H1 (cell line): ENCODE measurements around the gene SHOX. TPM values are rescaled to one million over a fixed set of nuclear protein-coding genes. Genes with fewer than 3 reads are reported as not detected.
A peak's percentile ranks its signal among the peaks of the same experiment; 100 is the strongest.

ENCODE experiments used
- CTCF ChIA-PET: fragments of 300-600 bp; sonication (Branson Sonifier 250); formaldehyde crosslinking; loops from one replicate; lab custom pipeline; 2021; ENCODE audit not compliant: partially characterized antibody; lab: Charles Lee
- POLR2A ChIA-PET: fragments of 300-600 bp; sonication (Branson Sonifier 250); formaldehyde crosslinking; loops from one replicate; lab custom pipeline; 2021; ENCODE audit warnings: inconsistent platforms; ENCODE audit not compliant: partially characterized antibody; lab: Charles Lee
- DNase-seq, 2 experiments: peaks; one replicate each; pipeline versions ENCODE4 v3.0.0 to v3.0.0-alpha.2; 2010 to 2022; ENCODE audit warnings: low spot score in 2 of 2, low read depth in 1 of 2, mixed read lengths in 1 of 2
- FAIRE-seq: peaks from 2 replicates; lab custom pipeline; 2011; peaks lifted over from hg19 to GRCh38; lab: Jason Lieb, UNC
- H2AFZ ChIP-seq: 2 replicates; pipeline ENCODE4 v1.8.1; 2012; ENCODE audit warnings: low read length, inconsistent platforms
- H2AK5ac ChIP-seq: 2 replicates; pipeline ENCODE4 v1.6.1; 2013; ENCODE audit warnings: low read depth, low read length
- H2BK120ac ChIP-seq: replicated peaks from 2 replicates; pipeline ENCODE3; 2013; ENCODE audit warnings: low read depth, low read length, inconsistent platforms
- H2BK12ac ChIP-seq: 2 replicates; pipeline ENCODE4 v1.6.1; 2013; ENCODE audit warnings: low read depth, low read length
- H2BK15ac ChIP-seq: 2 replicates; pipeline ENCODE4 v1.6.1; 2013; ENCODE audit warnings: low read length
- H2BK20ac ChIP-seq: 2 replicates; pipeline ENCODE4 v1.6.1; 2013; ENCODE audit warnings: low read length
- H2BK5ac ChIP-seq: 2 replicates; pipeline ENCODE4 v1.6.1; 2013; ENCODE audit warnings: low read depth, low read length
- H3K14ac ChIP-seq: 2 replicates; pipeline ENCODE4 v1.6.1; 2013; ENCODE audit warnings: inconsistent platforms; ENCODE audit not compliant: insufficient read length
- H3K18ac ChIP-seq: 2 replicates; pipeline ENCODE4 v1.6.1; 2013; ENCODE audit warnings: low read length; ENCODE audit errors: extremely low read depth
- H3K23ac ChIP-seq: 2 replicates; pipeline ENCODE4 v1.6.1; 2013; ENCODE audit warnings: inconsistent platforms; ENCODE audit not compliant: insufficient read length
- H3K23me2 ChIP-seq: 2 replicates; pipeline ENCODE4 v1.6.1; 2013; ENCODE audit warnings: low read depth, low read length
- H3K27ac ChIP-seq: 2 replicates; pipeline ENCODE4 v1.6.1; 2011; ENCODE audit warnings: low read depth, low read length, inconsistent platforms
- H3K27me3 ChIP-seq, 4 experiments: replicated peaks in 1 of 4; 1 replicate in 1 of 4; 2 replicates in 3 of 4; pipeline versions ENCODE4 v1.6.1 to v1.8.1; 2011 to 2013; ENCODE audit warnings: low read length in 3 of 4, mild to moderate bottlenecking in 3 of 4, inconsistent platforms in 2 of 4, mixed read lengths in 2 of 4, moderate library complexity in 1 of 4; ENCODE audit not compliant: control insufficient read depth in 3 of 4, insufficient read depth in 3 of 4; ENCODE audit errors: extremely low read depth in 1 of 4
- H3K36me3 ChIP-seq, 4 experiments: 2 replicates each; pipeline versions ENCODE4 v1.6.1 to v1.8.1; 2011 to 2013; ENCODE audit warnings: mild to moderate bottlenecking in 4 of 4, low read length in 3 of 4, moderate library complexity in 2 of 4, control low read depth in 1 of 4, inconsistent platforms in 1 of 4; ENCODE audit not compliant: insufficient read depth in 4 of 4, control insufficient read depth in 2 of 4
- H3K4ac ChIP-seq: replicated peaks from 2 replicates; pipeline ENCODE3; 2013; ENCODE audit warnings: low read length, low read depth, mixed read lengths, inconsistent platforms; ENCODE audit not compliant: insufficient read length
- H3K4me1 ChIP-seq, 4 experiments: replicated peaks in 1 of 4; 1 replicate in 1 of 4; 2 replicates in 3 of 4; pipeline versions ENCODE4 v1.6.1 to v1.8.1; 2011 to 2013; ENCODE audit warnings: low read length in 3 of 4, inconsistent platforms in 2 of 4, mixed read lengths in 1 of 4; ENCODE audit not compliant: insufficient read depth in 4 of 4, control insufficient read depth in 3 of 4
- H3K4me2 ChIP-seq, 2 experiments: 2 replicates each; pipeline versions ENCODE4 v1.6.1 to v1.8.1; 2011 to 2013; ENCODE audit warnings: low read depth in 2 of 2, low read length in 2 of 2, control low read depth in 1 of 2, inconsistent platforms in 1 of 2, mild to moderate bottlenecking in 1 of 2; ENCODE audit not compliant: insufficient read depth in 1 of 2
- H3K4me3 ChIP-seq, 4 experiments: fragments of 200-600, 300-600 bp in 1 of 4; sonication (generic), shearing (Covaris generic), sonication (Bioruptor Twin) in 1 of 4; 2 replicates each; pipeline versions ENCODE4 v1.5.1 to v1.8.1; 2011 to 2016; ENCODE audit warnings: low read length in 4 of 4, low read depth in 3 of 4, control low read depth in 2 of 4, inconsistent platforms in 2 of 4, mild to moderate bottlenecking in 2 of 4, mixed read lengths in 1 of 4, moderate library complexity in 1 of 4; ENCODE audit not compliant: insufficient read depth in 2 of 4; ENCODE audit errors: extremely low read depth in 1 of 4
- H3K56ac ChIP-seq: replicated peaks from 2 replicates; pipeline ENCODE3; 2013; ENCODE audit warnings: low read depth, mild to moderate bottlenecking, mixed read lengths, low read length, inconsistent platforms; ENCODE audit not compliant: insufficient read length
- H3K79me1 ChIP-seq: 2 replicates; pipeline ENCODE4 v1.6.1; 2013; ENCODE audit warnings: low read depth, low read length, control low read depth
- H3K79me2 ChIP-seq, 2 experiments: 2 replicates each; pipeline versions ENCODE4 v1.6.1 to v1.8.1; 2012 to 2013; ENCODE audit warnings: low read length in 2 of 2, mild to moderate bottlenecking in 2 of 2, inconsistent platforms in 1 of 2; ENCODE audit not compliant: insufficient read depth in 2 of 2, control insufficient read depth in 1 of 2
- H3K9ac ChIP-seq, 4 experiments: replicated peaks in 1 of 4; 1 replicate in 1 of 4; 2 replicates in 3 of 4; pipeline versions ENCODE4 v1.6.1 to v1.8.1; 2011 to 2013; ENCODE audit warnings: low read depth in 3 of 4, low read length in 3 of 4, control low read depth in 2 of 4, mild to moderate bottlenecking in 2 of 4, moderate library complexity in 2 of 4, inconsistent platforms in 1 of 4; ENCODE audit errors: extremely low read depth in 1 of 4
- H3K9me3 ChIP-seq, 2 experiments: 2 replicates each; pipeline versions ENCODE4 v1.6.1 to v1.8.1; 2012 to 2013; ENCODE audit warnings: mild to moderate bottlenecking in 2 of 2, moderate library complexity in 2 of 2, control low read depth in 1 of 2, inconsistent platforms in 1 of 2, low read depth in 1 of 2, low read length in 1 of 2, mixed read lengths in 1 of 2; ENCODE audit not compliant: insufficient read depth in 2 of 2
- H4K20me1 ChIP-seq, 2 experiments: replicated peaks in 1 of 2; 2 replicates each; pipeline versions ENCODE3 to v1.8.1; 2011 to 2013; ENCODE audit warnings: inconsistent platforms in 2 of 2, low read length in 2 of 2, mild to moderate bottlenecking in 1 of 2; ENCODE audit not compliant: insufficient read depth in 2 of 2, control insufficient read depth in 1 of 2
- H4K5ac ChIP-seq: 2 replicates; pipeline ENCODE4 v1.6.1; 2013; ENCODE audit warnings: low read length, low read depth, mixed read lengths, inconsistent platforms; ENCODE audit not compliant: insufficient read length
- H4K8ac ChIP-seq: 2 replicates; pipeline ENCODE4 v1.8.0; 2013; ENCODE audit warnings: mild to moderate bottlenecking, moderate library complexity, low read length, inconsistent platforms; ENCODE audit not compliant: insufficient read depth; ENCODE audit errors: extremely low read depth
- H4K91ac ChIP-seq: replicated peaks from 2 replicates; pipeline ENCODE3; 2013; ENCODE audit warnings: low read length, mixed read lengths, inconsistent platforms; ENCODE audit not compliant: insufficient read length
- BCL11A ChIP-seq, 2 experiments: IDR thresholded peaks; one replicate each; pipeline ENCODE4 v1.6.1; 2011; ENCODE audit warnings: low read depth in 2 of 2, low read length in 2 of 2, mild to moderate bottlenecking in 2 of 2
- EZH2 ChIP-seq: fragments of 200-600 bp; sonication (generic); IDR thresholded peaks from 2 replicates; pipeline ENCODE4 v1.7.1; 2012; ENCODE audit warnings: low read depth, mild to moderate bottlenecking, moderate library complexity, low read length, inconsistent platforms; ENCODE audit not compliant: severe bottlenecking
- JUND ChIP-seq: IDR thresholded peaks from 2 replicates; pipeline ENCODE4 v1.6.1; 2011; ENCODE audit warnings: mild to moderate bottlenecking, improper control_type of control experiment, low read length
- KDM4A ChIP-seq: IDR thresholded peaks from one replicate; pipeline ENCODE4 v1.7.1; 2012; ENCODE audit warnings: low read depth, mild to moderate bottlenecking, moderate library complexity, low read length, inconsistent platforms; ENCODE audit not compliant: severe bottlenecking
- MAFK ChIP-seq: IDR thresholded peaks from 2 replicates; pipeline ENCODE4 v1.6.1; 2012; ENCODE audit warnings: low read depth, mild to moderate bottlenecking, improper control_type of control experiment, low read length
- PHF8 ChIP-seq: fragments of 200-600 bp; sonication (generic); conservative IDR thresholded peaks from 2 replicates; pipeline ENCODE4 v1.7.1; 2012; ENCODE audit warnings: low read depth, mild to moderate bottlenecking, inconsistent platforms, low read length, moderate library complexity
- RAD21 ChIP-seq, 2 experiments: IDR thresholded peaks in 1 of 2; conservative IDR thresholded peaks in 1 of 2; 2 replicates each; pipeline ENCODE4 v1.6.1; 2011; ENCODE audit warnings: low read depth in 2 of 2, low read length in 2 of 2, improper control_type of control experiment in 1 of 2, inconsistent platforms in 1 of 2, mild to moderate bottlenecking in 1 of 2, moderate library complexity in 1 of 2
- RBBP5 ChIP-seq: IDR thresholded peaks from 2 replicates; pipeline ENCODE4 v1.7.1; 2012; ENCODE audit warnings: low read depth, mild to moderate bottlenecking, inconsistent platforms, low read length, moderate library complexity, borderline replicate concordance
- RFX5 ChIP-seq: IDR thresholded peaks from 2 replicates; pipeline ENCODE4 v1.6.1; 2011; ENCODE audit warnings: low read depth, low read length, improper control_type of control experiment, borderline replicate concordance
- SP2 ChIP-seq: IDR thresholded peaks from 2 replicates; pipeline ENCODE4 v1.6.1; 2012; ENCODE audit warnings: mild to moderate bottlenecking, low read length, inconsistent platforms
- SP4 ChIP-seq: IDR thresholded peaks from 2 replicates; pipeline ENCODE4 v1.6.1; 2012; ENCODE audit warnings: low read length, inconsistent platforms
- TBP ChIP-seq: IDR thresholded peaks from 2 replicates; pipeline ENCODE4 v1.6.1; 2011; ENCODE audit warnings: low read depth, low read length, improper control_type of control experiment
- TCF12 ChIP-seq: IDR thresholded peaks from 2 replicates; pipeline ENCODE4 v1.6.1; 2011; ENCODE audit warnings: low read depth, mild to moderate bottlenecking, low read length
- TEAD4 ChIP-seq: IDR thresholded peaks from 2 replicates; pipeline ENCODE4 v1.6.1; 2012; ENCODE audit warnings: low read depth, low read length, inconsistent platforms, mixed read lengths
- WGBS, 2 experiments: shearing (Covaris generic) in 1 of 2; methylation state at CpG; one replicate each; pipeline versions ENCODE4 v1.1.6 to v1.1.7; 2013 to 2015; ENCODE audit warnings: low lambda C conversion rate in 2 of 2, mixed read lengths in 2 of 2, inconsistent platforms in 1 of 2, low coverage in 1 of 2, missing lambda C conversion rate in 1 of 2; ENCODE audit not compliant: insufficient replicate concordance in 2 of 2, insufficient coverage in 1 of 2, insufficient read length in 1 of 2; ENCODE audit errors: extremely low coverage in 1 of 2, missing lambda C conversion rate in 1 of 2; 5-methylcytosine and 5-hydroxymethylcytosine counted together
- polyA plus RNA-seq, 7 experiments: library from polyadenylated mRNA; depleted of rRNA in 3 of 7; stranded (reverse) in 5 of 7; unstranded in 2 of 7; fragments of >200 nt in 5 of 7; fragments of 200-250 nt in 2 of 7; gene quantifications; 1 replicate in 5 of 7; 2 replicates in 1 of 7; 4 replicates in 1 of 7; pipeline versions ENCODE4 v1.2.1 to v1.2.3, GENCODE V29; 2011 to 2013; ENCODE audit warnings: missing spikeins in 2 of 7, mixed read lengths in 2 of 7
- total RNA-seq: library from RNA; stranded (reverse); fragmentation: NEBNext Ultra II Directional; extraction: Animal tissue kit (Norgen Biotek cat#: 25700); gene quantifications from 2 replicates; pipeline ENCODE4 v1.2.1, GENCODE V29; 2021

SHOX gene
- total and polyA plus RNA-seq, 2 of the 8 experiments (the other 6 are each of a cell fraction or from before 2014, with no cell fraction given), result 0.05 to 0.15 TPM

GRCh38 chrX:682892-683291 is 52.3 kb downstream of the SHOX start:
- H2AFZ ChIP-seq, result no peak overlapping the region
- WGBS, 2 experiments, result 90% methylated on average over 8 of the region's 8 CpGs; no CpG with 5 or more reads in 1 of the 2 experiments
- no peaks in the 10 kb centered on the region for H3K79me1 ChIP-seq
- peaks cover 0 to 4% of the 10 kb centered on the region in 2 experiments for H4K20me1 ChIP-seq
- no peak overlapping the region; the same call in 1 of the 2 replicates for H3K18ac ChIP-seq
- H3K27me3 ChIP-seq, result no peaks in the 10 kb centered on the region
- peak overlapping the region; percentile 90 for H4K91ac ChIP-seq
- no peak overlapping the region for H3K14ac ChIP-seq
- H3K79me2 ChIP-seq, result no peaks in the 10 kb centered on the region
- ChIA-PET CTCF (no interaction called here), POLR2A (no interaction called here)
- no peak overlapping the region for H3K9ac ChIP-seq
- H4K8ac ChIP-seq, result no peak overlapping the region
- H3K9me3 ChIP-seq, result no peaks in the 10 kb centered on the region; a peak in 1 of 4 replicates
- H2BK5ac ChIP-seq, result 0 out of 2 replicates have a peak overlapping the region, but pooled peaks have one; percentile 3
- no peak overlapping the region for H3K4me3 ChIP-seq
- 0 out of 2 replicates have a peak overlapping the region, but pooled peaks have one; percentile 97 for H2AK5ac ChIP-seq
- FAIRE-seq (no peak), DNase-seq (no peak)
- no peak overlapping the region; a peak in 1 of 4 replicates for H3K4me2 ChIP-seq
- H3K23me2 ChIP-seq, result no peaks in the 10 kb centered on the region
- H2BK20ac ChIP-seq, result peak overlapping the region; percentile 99; the same call in 1 of the 2 replicates
- H3K36me3 ChIP-seq, result no peaks in the 10 kb centered on the region
- H3K27ac ChIP-seq, result no peak overlapping the region
- H2BK15ac ChIP-seq, result peak overlapping the region; percentile 65; the same call in 1 of the 2 replicates
- H2BK120ac ChIP-seq, result peak overlapping the region; percentile 44
- H3K23ac ChIP-seq, result no peak overlapping the region
- no peak overlapping the region for H3K56ac ChIP-seq
- H2BK12ac ChIP-seq, result peak overlapping the region; percentile 63
- H3K4ac ChIP-seq, result peak overlapping the region; percentile 90
- H3K4me1 ChIP-seq, result peaks cover 0 to 4% (median 3%) of the 10 kb centered on the region in 4 experiments; a peak in 4 of 7 replicates
- H4K5ac ChIP-seq, result peak overlapping the region; percentile 22
- TF ChIP-seq PHF8 (no peak), TBP (no peak), TEAD4 (no peak), RBBP5 (no peak), SP4 (no peak), SP2 (no peak), RFX5 (no peak), KDM4A (no peak), JUND (no peak), BCL11A (IDR thresholded peaks at IDR 0.05; ENCODE audit: low read depth in 2 of 2, low read length in 2 of 2) (no peak), TCF12 (no peak), MAFK (no peak), RAD21 (IDR thresholded peaks at IDR 0.05 in 1 of 2, conservative IDR thresholded peaks at IDR 0.05 in 1 of 2; ENCODE audit: low read depth in 2 of 2, low read length in 2 of 2) (no peak), EZH2 (no peak)
